ENCODE data around the gene ADGRL2.

The ADGRL2 gene

DNA sequence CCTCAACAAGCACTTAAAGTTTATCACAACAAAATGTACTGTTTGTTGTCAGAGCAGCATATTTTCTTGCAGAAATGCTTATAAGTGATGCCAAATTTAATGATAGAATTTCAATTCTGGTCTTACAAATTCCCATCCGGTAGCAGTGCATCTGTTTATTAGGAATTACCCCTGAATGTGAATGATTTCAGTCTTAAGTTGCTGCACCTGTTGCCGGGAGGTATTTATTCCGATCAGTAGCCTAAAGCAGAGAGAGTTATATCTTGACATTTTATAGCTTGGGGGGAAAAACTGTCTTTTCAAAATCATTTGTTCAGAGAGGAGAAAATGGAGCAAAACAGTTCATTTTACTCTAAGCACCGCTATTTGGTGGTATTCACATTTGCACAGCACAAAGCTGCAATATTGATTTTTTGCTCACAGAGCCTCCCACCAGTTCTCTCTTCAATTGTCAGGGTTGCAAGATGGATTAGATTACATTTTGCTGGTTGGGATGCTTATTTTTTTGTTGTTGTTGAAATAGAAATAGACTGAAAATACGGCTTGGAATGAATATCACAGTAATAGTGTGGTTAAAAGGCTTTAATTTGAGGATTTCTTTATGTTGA lies 98.6 kb downstream of the ADGRL2 start:
- no peak for DNase-seq (ENCODE audit: low read depth in 1 of 2, low spot score in 1 of 2)

DNA sequence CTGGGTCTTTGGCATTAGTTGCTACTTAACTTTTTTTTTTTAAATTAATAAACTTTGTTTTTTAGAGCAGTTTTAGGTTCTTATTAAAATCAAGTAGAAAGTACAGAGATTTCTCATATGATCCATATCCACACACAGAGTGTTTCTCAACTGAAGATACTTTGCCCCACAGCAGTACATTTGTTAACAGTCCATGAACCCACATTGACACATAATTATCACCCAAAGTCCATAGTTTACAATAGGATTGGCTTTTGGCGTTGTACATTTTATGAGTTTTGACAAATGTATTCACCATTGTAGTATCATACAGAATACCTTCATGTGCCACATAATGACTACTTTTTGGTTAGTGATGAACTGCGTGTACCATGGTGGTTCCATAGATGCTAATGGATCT lies 106.8 kb downstream of the ADGRL2 start:
- DNase-seq (ENCODE audit: low read depth in 1 of 2, low spot score in 1 of 2), result no peak

DNA sequence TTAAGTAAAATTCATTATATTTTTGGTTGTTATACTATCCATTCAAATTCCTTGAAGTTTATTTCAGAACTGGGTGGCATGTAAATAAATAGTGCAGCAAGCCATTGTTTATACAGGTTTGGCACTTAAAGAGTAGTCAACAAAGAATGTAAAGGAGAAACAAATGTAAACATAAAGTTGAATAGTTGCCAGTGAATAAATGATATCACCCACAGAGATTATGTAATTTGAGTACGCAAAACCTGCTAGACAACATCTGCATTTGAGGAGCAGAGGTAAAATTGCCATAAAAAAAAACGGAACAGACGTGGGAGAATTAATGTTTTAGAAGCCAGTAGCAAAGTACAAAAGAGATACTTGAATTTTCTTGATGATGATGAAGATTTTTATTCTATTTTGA lies 111.6 kb downstream of the ADGRL2 start:
- DNase-seq (ENCODE audit: low read depth in 1 of 2, low spot score in 1 of 2), result no peak

DNA sequence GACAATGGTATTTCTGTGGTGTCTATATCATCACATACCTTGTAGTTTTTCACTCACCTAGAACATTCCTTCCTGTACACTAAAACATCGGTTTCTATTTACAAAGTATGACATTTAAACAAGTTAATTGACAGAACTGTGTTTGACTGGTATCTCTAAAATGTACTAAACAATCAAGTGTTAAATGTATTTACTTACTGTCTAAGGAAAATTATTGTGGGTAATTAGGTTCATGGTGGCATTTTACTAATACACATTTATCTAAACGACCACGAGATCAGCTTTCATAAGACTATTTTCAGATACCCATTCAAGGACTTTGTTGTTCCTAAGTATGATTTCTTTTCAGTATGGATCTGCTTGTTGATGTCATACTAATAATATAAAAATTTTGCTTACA lies 115.2 kb downstream of the ADGRL2 start:
- DNase-seq (ENCODE audit: low read depth in 1 of 2, low spot score in 1 of 2), result no peak

DNA sequence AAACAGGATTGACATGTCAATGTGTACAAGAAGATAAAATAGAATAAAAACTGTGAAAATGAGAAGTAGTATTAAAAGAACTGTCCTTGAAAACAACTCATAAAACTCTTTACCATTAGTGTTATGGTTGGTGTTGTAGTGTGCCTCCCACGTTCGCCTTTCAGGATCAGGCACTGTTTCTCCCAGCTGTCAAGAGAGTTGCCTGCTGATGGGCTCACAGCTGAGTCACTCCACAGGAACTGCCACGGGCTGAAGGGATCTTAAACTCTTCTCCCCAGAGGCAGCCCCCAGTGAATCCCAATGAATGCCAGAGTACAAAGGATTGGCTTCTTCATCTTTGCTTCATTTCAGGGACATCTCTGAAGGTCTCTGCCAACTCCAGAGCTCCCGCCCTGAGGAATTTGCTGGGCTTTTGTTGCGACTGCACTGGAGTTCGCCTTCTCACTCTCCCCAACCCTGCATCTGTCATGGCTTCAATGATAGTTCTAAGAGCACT lies 119.6 kb downstream of the ADGRL2 start:
- DNase-seq (ENCODE audit: low read depth in 1 of 2, low spot score in 1 of 2), result no peak

DNA sequence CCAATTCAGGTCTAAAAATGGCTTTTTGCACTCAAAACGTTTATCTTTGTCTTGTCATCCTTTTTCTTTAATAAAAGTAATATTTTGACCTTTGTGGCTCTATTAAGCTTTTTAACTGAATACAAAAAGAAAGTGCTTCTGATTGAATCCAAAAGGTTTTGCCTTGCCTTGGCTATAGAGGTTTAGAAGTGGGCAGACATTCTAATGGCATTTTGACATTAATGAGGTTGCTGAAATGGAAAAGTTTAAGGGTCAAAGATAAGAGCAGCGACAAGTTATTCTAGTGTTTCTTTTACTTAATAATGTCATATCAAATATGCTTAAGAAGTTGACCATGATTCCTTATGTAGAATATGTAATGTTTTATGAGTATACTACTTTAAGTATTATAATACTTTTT lies 120.2 kb downstream of the ADGRL2 start:
- no peak for DNase-seq (ENCODE audit: low read depth in 1 of 2, low spot score in 1 of 2)

DNA sequence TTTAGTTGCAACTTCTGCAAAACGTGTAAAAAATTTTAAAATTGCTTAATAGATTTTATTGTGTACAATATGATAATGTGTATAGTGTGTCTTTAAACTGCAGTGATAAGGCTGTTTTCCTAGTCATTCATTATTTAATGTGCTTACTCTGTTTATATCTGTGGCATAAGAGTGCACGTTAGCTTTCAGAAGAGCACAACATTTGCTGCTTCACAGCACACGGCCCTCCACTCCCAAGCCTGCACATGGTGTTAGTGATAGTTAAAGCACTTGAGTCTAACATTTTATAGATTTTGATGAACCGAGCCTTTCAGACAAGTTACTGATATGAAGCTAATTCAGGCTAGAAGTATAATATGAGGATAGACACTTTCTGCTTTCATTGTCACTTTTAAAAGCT lies 120.6 kb downstream of the ADGRL2 start:
- no peak for DNase-seq (ENCODE audit: low read depth in 1 of 2, low spot score in 1 of 2)

DNA sequence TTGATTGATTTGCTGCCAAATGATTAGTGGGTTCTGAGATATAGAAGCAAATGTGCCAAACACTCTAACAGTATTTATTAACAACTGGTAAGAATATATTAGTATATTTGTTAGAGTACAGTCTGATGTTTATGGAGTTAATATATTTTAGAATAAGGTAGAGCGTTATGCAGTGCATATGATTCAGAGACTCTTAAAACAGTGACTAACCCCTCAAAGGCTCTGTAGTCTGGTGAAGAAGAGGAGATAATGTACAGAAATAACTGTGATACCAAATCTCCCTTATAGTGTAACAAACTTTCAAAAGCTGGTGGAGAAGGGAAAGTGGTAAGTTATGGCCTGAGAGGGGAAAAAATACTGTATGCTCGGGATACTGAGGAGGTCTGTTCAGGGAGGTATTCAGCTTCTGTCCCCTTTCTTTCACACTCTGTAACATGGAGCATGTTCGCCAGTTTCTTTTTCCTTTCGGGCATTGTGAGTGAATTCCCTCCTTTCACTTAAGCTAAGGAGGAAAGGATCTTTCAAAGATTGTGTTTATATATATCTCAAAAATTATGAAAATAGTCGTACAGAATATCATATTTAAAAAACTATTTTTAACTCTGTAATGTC lies 121.2 kb downstream of the ADGRL2 start:
- no peak for DNase-seq (ENCODE audit: low read depth in 1 of 2, low spot score in 1 of 2)

DNA sequence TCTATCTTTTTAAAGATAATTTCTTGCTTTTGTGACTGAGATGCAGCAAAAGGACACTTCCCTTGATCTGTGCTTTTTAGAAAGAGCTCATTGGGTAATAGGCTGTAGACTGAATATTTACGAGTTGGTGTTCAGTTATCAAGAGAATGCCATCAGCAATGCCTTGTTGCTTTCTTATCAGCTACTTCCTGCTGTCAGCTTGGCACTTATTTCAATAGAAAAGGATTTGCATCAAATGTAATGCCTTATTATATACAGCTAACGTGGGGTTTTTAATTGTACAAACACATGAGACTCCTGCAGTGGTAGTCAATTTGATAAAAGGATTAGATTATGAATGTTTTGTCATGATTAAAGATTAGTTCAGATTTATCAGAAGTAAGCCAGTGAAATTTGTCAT lies 122.2 kb downstream of the ADGRL2 start:
- no peak for DNase-seq (ENCODE audit: low read depth in 1 of 2, low spot score in 1 of 2)

DNA sequence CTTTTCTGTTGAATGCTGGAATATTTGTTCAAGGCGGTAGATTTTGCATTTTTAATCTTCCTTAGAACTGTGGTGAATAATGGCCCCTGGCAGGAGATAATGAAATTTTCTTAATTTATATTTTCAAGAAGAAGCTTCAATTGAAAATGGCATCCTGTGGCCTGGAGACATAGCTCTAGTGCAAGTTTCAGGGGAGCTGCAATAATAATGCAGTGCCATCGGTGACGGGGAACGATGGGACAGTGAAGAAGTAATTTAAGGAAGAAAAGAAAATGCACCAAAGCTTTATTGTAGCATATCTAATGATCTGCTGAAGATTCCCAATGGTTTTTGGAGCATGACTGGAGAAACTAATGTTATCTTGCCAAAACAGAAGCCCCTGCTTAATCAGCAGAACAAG lies 128.4 kb downstream of the ADGRL2 start:
- no peak for DNase-seq (ENCODE audit: low read depth in 1 of 2, low spot score in 1 of 2)

DNA sequence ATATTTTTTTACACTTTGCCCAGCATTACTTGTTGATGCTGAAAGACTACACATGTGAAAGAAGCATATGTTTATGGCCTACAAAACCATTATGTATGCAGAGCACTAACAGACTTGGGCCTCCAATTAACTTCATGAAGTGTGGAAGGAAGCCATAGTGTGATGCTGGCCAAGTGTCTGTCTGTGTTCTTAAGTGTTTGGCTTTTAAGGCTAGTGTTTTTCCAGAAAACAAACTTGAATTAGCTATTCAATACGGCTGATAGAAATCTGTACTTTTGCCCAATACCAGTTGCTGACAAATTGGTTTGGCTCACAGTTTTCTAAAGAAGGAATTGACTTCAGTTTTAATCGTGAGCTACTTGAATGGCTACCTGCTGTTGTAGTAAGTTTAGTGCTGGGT lies 136.1 kb downstream of the ADGRL2 start:
- no peak for DNase-seq (ENCODE audit: low read depth in 1 of 2, low spot score in 1 of 2)

DNA sequence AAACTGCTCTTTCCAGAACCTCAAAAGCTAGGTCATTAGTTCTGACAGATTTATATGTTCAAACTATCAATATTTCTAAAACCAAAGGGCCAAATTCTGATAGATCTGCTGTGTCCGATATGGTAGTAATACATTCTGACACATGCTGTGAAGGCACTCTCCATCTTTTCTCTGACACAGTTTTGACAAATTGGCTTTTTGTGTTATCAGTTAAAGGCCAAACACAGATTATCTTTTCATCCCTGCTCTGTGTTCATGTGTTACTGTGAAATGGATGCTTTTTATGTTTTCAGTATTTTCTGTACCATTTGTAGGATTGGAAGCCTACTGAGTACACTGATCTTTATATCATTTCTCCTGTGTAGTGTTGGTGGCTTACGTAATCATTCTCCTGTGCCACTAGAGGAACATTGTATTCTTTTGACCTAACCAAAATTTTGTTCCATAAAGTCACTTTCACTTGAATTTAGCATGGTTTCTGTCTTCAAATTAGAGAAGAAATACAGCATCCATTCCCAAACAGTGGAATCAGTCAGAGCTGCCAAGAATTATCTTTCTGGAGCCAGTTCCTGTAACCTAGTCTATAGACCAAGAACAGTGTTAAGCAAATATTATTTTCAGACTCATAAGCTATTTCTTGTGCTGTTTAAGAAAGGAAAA lies 137.2 kb downstream of the ADGRL2 start:
- no peak for DNase-seq (ENCODE audit: low read depth in 1 of 2, low spot score in 1 of 2)

DNA sequence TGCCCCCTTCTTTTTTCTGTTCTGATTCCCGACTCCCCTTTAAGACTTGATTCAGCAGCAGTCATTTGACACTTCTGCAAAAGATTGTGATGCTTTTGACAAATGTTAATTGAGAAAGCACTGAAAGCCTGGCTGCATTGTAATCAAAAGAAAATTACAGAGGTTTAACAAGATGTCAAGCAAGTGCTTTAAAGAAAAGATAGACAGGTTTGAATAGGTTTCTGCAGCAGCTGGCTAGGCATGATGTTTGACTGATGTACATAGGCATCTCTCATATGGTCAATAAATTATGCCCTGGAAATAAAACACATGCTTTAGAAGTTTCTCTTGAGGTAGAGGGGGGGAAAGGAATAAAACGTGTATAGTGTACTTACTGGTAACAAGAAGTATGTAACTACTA lies 147.8 kb downstream of the ADGRL2 start:
- DNase-seq (ENCODE audit: low read depth in 1 of 2, low spot score in 1 of 2), result no peak

DNA sequence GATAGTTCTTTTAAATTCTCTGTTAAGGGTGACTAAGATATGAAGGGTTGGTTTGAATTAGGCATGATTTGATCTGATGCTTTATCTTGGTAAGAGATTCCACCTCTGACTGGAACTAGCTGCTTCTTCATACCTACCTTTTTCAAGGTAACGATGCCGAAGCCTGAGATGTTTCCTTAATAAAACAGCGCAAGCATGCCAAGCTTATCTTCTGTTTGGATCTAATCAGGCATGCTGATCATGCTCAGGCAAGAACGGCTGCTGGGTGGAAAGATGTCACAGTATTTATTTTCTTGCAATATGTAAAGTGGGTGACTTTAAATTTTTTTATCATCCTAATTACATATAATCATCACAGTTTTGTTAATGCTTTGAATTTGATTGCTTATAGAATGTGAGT lies 148.7 kb downstream of the ADGRL2 start:
- no peak for DNase-seq (ENCODE audit: low read depth in 1 of 2, low spot score in 1 of 2)

DNA sequence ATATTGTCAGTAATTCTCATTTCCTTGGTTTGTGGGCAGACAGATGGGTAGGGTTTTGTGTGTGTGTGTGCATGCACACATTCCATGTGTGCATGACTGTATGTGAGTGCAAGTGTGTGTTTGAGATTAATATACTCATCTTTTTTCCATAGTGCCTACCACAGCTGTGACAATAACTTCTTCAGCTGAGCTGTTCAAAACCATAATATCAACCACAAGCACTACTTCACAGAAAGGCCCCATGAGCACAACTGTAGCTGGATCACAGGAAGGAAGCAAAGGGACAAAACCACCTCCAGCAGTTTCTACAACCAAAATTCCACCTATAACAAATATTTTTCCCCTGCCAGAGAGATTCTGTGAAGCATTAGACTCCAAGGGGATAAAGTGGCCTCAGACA lies 149.3 kb downstream of the ADGRL2 start:
- no peak for DNase-seq (ENCODE audit: low read depth in 1 of 2, low spot score in 1 of 2)

DNA sequence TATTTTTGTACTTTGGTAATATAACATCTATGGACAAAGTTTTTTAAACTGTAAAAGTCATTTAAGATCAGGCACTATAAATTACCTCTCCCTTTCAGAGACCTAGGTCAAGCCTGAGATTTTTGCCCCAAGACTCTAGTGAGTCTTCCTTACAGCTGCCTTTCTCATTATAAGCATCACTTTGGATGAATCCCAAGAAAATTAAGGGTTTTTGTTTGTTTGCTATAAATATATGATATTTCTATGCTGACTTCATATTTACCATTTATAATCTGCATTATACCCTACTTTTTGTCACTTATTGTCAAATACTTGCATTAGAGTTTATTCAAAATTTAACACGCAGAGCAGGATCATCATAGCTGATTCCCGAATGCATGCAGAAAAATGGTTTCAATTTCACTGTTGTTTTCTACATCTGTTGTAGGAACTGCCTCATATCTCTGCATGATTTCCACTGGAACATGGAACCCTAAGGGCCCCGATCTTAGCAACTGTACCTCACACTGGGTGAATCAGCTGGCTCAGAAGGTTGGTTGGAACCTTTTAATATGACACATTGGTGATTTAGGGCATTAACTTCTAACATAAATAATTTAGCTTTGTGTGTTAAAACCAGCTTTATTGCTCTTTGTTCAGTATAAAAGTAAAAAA lies 150.0 kb downstream of the ADGRL2 start:
- DNase-seq (ENCODE audit: low read depth in 1 of 2, low spot score in 1 of 2), result no peak

DNA sequence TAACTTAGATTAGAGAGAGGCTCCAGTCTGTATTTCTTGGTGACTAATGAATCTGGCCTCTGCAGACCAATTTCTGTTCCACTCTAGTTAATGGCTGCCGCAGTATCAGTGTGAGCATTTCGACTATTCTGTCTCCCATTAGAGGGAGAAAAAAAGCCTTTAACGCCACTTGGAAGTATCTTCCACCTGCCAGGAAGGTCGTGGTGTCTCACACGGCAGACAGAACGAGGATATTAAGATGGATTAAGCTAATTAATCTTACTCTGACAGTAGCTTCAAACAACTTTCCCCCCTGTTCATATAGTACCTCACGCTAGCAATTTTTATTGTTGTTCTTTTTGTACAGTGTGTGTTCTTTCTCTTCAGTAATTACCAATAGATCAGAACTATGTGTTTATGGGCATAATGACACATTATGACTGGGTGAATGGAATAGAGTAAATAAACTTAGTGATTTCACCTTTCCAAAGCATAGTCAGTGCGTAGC lies 153.8 kb downstream of the ADGRL2 start:
- DNase-seq (ENCODE audit: low read depth in 1 of 2, low spot score in 1 of 2), result no peak

DNA sequence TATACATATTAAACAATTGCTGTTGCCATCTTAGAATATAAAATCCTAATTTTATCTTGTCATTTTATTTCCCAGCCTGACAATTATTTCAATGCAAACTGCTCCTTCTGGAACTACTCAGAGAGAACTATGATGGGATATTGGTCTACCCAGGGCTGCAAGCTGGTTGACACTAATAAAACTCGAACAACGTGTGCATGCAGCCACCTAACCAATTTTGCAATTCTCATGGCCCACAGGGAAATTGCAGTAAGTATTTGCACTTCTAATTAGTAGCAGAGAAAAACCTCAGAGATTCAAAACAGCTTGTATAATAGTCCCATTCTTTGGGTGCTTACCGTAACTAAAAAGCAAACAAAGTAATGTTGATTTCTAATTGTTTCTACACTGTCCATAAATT lies 167.2 kb downstream of the ADGRL2 start:
- DNase-seq (ENCODE audit: low read depth in 1 of 2, low spot score in 1 of 2), result no peak

DNA sequence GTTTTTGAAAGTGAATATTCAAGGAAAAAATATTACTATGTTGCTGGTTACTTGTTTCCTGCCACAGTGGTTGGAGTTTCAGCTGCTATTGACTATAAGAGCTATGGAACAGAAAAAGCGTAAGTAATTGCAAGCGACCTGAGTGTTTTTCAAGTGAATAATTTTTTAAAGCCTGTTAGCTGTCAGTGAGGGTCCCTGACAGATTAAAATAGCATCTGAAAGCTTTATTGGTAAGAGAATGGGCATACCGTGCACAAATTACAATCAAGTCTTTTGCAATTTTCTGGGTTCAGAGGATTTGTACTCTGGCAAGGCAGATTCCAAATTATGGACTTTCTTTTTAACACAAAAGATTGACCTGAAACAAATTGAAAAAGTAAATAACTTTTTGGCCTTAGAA lies 169.7 kb downstream of the ADGRL2 start:
- DNase-seq (ENCODE audit: low read depth in 1 of 2, low spot score in 1 of 2), result no peak

DNA sequence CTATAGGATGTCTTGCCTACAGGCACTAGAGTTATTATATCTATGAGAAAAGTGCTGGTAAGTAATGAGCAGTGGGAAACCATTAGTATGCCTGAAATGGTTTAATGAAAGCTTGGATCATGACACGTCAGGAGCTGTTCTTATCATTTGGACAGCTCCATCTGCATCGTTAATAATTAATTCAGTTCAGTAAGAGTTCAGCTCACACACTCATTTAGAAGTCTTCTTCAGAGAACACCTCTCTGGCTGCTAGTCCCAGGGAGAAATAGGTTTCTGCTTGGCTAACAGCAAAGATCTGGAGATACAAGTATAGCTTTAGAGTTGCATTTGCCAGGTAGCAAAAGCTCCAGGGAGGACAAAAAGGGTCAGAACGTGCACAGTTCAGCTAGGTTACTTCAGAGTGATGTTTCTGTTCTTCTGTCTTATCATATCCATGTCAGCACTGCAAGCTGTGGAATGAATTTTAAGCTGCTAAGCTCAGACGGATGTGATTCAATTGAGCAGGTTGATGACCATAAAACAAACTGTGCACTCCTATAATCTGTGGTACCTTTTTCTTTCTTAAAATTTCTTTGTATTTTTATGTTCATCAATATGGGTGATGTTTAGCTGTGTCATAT lies 173.6 kb downstream of the ADGRL2 start:
- DNase-seq (ENCODE audit: low read depth in 1 of 2, low spot score in 1 of 2), result no peak

DNA sequence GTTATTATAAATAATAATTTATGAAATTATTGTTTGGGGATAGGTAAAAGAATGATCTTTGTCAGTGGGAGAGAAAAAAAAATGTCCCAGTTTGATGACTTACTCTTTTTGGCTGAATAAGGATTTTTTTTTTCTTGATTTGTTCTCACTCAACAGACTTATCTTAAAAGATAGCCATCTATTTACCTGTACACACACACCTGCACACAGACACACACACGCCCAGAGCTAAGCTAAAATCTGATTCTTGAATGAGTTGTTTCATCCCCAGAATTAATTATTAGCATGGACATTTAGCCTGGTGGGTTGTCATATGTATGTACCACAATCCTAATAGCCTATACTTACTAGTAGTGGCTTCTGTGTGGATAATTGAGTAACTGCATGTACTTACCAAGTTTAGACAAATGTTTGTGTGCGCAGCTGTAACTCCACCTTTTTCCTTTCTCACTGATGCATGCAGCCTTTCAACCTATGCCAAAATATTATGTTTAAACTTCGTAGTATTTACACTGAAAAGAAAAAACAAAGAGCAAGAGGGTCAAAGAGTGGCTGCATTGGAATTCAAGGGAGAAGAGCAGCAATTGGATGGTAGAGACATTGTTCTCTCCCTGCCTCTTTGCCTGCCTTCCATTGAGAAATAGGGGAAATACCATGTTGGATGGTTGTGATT lies 174.3 kb downstream of the ADGRL2 start:
- no peak for DNase-seq (ENCODE audit: low read depth in 1 of 2, low spot score in 1 of 2)
